Activated T-cell treated with anti-CD3 and anti-CD28 coated beads, Interleukin-2, amount 50 U/mL, for 4 hours (primary cell): ENCODE measurements around the gene RNF223. TPM values are rescaled to one million over a fixed set of nuclear protein-coding genes. Genes with fewer than 3 reads are reported as not detected.

Experiments used
- ATAC-seq, 2 donors: fragments of 200-7000 bp; cut with Tn5 transposase; one replicate each; pipeline ENCODE4 v1.10.0; 2021
- DNase-seq: peaks from one replicate; pipeline ENCODE4 v3.0.0-alpha.2; 2020
- H3K27me3 Mint-ChIP-seq: one replicate; pipeline ENCODE4 v1.8.0; 2021; ENCODE audit warnings: low read depth, mixed read lengths
- H3K36me3 Mint-ChIP-seq: one replicate; pipeline ENCODE4 v1.8.0; 2022; ENCODE audit warnings: mixed read lengths; ENCODE audit not compliant: insufficient read depth
- H3K4me1 Mint-ChIP-seq: one replicate; pipeline ENCODE4 v1.8.0; 2021; ENCODE audit warnings: low read depth, mixed read lengths
- H3K4me3 Mint-ChIP-seq: one replicate; pipeline ENCODE4 v1.8.0; 2021; ENCODE audit warnings: mild to moderate bottlenecking, moderate library complexity, mixed read lengths
- H3K9me3 Mint-ChIP-seq: one replicate; pipeline ENCODE4 v1.8.0; 2021; ENCODE audit warnings: mixed read lengths
- total RNA-seq, 3 donors: library from RNA; stranded (reverse); gene quantifications; one replicate each; pipeline ENCODE4 v1.2.1, GENCODE V29; 2021

Gene RNF223
- total RNA-seq, 3 donors from 2014 or later: 0.16 TPM; not detected in 2

DNA sequence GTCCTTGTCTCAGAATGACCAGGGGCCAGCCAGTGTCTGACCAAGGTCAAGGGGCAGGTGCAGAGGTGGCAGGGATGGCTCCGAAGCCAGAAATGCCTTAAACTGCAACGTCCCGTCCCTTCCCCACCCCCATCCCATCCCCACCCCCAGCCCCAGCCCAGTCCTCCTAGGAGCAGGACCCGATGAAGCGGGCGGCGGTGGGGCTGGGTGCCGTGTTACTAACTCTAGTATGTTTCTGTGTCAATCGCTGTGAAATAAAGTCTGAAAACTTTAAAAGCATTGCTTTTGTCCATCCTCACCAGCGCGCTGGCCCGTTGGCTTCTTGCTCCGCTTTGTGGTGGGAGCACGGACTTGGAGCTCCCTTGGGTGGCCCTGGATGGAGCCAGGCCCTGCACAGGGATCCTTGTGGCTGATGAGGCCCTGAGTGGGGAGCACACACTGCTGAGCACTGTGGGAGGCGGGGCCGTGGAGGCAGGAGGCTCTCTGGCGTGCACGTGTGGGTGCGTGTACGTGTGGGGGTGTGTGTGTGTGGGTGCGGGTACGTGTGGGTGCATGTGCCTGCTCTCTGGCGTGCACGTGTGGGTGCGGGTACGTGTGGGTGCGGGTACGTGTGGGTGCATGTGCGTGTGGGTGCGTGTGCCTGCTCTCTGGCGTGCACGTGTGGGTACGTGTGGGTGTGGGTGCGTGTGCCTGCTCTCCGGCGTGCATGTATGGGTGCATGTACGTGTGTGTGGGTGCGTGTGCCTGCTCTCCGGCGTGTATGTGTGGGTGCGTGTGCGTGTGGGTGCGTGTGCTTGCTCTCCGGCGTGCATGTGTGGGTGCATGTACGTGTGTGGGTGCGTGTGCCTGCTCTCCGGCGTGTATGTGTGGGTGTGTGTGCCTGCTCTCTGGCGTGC, 18.0 kb downstream of the RNF223 start:
- H3K9me3 Mint-ChIP-seq: no peaks in the 10 kb centered on the region
- no peak for DNase-seq
- peaks cover 7% of the 10 kb centered on the region for H3K4me1 Mint-ChIP-seq
- no peaks in the 10 kb centered on the region for H3K36me3 Mint-ChIP-seq
- no peak for ATAC-seq
- peaks cover 24% of the 10 kb centered on the region for H3K27me3 Mint-ChIP-seq
- H3K4me3 Mint-ChIP-seq: no peak overlapping the region

DNA sequence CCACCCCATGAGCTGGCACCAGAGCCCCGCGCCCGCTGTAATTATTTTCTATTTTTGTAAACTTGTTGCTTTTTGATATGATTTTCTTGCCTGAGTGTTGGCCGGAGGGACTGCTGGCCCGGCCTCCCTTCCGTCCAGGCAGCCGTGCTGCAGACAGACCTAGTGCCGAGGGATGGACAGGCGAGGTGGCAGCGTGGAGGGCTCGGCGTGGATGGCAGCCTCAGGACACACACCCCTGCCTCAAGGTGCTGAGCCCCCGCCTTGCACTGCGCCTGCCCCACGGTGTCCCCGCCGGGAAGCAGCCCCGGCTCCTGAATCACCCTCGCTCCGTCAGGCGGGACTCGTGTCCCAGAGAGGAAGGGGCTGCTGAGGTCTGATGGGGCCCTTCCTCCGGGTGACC, 19.1 kb downstream of the RNF223 start:
- Mint-ChIP-seq H3K4me3 (no peak overlapping the region), H3K27me3 (peaks cover 14% of the 10 kb centered on the region), H3K36me3 (no peaks in the 10 kb centered on the region), H3K9me3 (no peaks in the 10 kb centered on the region), H3K4me1 (peaks cover under 1% of the 10 kb centered on the region)
- ATAC-seq (no peak), DNase-seq (no peak)

DNA sequence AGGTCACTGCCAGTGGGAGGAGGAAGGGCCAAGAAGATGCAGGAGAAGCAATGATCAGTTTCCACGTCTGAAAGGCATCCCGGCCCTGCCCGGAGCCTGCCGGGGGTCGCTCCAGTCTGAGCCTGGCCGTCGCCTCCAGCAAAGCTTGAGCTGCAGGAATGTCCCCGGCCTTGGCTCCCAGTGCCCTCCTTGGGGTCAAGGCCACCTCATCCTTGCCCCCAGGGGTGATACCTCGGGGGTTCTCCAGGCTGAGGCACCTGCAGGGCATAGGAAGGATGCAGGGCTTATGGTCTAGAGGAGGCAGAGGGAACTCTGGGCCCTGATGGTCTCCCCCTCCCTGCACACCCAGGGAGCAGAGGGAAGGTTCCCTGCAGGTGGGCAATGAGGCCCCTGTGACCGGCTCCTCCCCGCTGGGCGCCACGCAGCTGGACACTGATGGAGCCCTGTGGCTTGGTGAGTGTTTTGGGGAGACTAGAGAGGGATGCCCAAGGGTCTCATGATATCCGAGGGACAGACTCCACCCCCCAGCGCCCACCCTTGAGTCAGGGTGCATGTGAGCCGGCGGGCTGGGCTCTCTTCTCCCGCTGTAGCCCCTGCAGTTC, 19.9 kb downstream of the RNF223 start:
- no peaks in the 10 kb centered on the region for H3K4me1 Mint-ChIP-seq
- H3K36me3 Mint-ChIP-seq: no peaks in the 10 kb centered on the region
- no peak for DNase-seq
- H3K9me3 Mint-ChIP-seq: no peaks in the 10 kb centered on the region
- peaks cover 14% of the 10 kb centered on the region for H3K27me3 Mint-ChIP-seq
- no peak for ATAC-seq
- no peak overlapping the region for H3K4me3 Mint-ChIP-seq

DNA sequence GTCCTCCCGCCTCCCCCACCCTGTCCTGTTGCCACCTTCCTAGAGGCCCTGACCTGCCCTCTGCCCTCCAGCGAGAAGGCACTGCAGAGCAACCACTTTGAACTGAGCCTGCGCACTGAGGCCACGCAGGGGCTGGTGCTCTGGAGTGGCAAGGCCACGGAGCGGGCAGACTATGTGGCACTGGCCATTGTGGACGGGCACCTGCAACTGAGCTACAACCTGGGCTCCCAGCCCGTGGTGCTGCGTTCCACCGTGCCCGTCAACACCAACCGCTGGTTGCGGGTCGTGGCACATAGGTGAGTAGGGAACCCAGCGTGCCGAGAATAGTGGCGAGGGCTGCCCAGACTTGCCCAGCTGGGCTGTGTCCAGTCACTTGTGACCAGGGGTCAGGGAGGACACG, 20.4 kb downstream of the RNF223 start:
- H3K27me3 Mint-ChIP-seq: peaks cover 13% of the 10 kb centered on the region
- ATAC-seq (no peak), DNase-seq (no peak)
- no peaks in the 10 kb centered on the region for H3K9me3 Mint-ChIP-seq
- no peaks in the 10 kb centered on the region for H3K36me3 Mint-ChIP-seq
- H3K4me3 Mint-ChIP-seq: no peak overlapping the region
- no peaks in the 10 kb centered on the region for H3K4me1 Mint-ChIP-seq

DNA sequence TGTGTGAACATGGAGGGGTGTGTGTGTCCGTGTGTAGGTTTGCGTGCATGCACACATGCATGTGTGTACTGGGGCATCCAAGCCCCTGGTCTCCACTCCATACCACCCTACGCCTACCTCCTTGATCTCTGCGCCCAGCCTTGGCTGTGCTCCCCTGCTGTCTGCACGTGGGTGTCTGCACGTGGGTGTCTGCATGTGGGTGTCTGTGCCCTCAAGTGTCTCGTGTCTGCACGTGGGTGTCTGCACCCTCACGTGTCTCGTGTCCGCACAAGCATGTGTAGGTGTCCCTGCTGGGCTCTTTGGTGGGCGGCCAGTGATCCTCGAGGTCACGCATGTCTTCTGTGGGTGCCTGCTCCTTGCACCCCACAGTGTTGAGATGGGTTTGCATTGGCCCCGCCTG, 21.1 kb downstream of the RNF223 start:
- H3K9me3 Mint-ChIP-seq: no peaks in the 10 kb centered on the region
- no peaks in the 10 kb centered on the region for H3K4me1 Mint-ChIP-seq
- DNase-seq (no peak), ATAC-seq (no peak)
- no peaks in the 10 kb centered on the region for H3K36me3 Mint-ChIP-seq
- peaks cover 6% of the 10 kb centered on the region for H3K27me3 Mint-ChIP-seq
- no peak overlapping the region for H3K4me3 Mint-ChIP-seq

DNA sequence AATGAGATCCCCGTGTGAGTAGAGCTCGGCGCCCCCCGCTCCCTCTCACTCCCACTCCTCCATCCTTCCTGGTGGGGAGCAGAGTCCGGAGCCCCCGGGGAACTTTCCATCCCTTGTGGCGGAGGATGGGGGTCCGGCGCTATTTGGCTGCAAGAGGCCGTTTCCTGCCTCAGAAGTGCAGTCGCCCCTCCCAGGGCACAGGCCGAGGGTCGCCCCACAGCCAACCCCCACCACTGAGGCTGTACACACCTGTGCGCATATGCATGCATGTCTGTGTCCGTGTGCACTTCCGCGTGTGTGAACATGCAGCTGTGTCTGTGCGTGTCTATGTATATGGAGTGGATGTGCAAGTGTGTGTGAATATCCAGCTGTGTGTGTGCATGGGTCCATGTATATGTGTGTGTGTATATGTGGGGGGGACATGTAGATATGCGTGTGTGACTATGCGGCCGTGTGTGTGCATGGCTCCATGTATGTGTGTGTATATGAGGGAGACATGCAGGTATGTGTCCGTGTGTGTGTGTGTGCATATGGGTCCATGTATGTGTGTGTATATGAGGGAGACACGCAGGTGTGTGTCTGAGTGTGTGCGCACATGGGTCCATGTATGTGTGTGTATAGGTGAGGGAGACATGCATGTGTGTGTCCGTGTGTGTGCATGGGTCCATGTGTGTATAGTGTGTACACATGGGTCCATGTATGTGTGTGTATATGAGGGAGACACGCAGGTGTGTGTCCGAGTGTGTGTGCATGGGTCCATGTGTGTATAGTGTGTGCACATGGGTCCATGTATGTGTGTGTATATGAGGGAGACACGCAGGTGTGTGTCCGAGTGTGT, 21.9 kb downstream of the RNF223 start:
- DNase-seq: no peak
- Mint-ChIP-seq H3K27me3 (no peaks in the 10 kb centered on the region), H3K4me3 (no peak overlapping the region), H3K36me3 (no peaks in the 10 kb centered on the region), H3K9me3 (no peaks in the 10 kb centered on the region), H3K4me1 (no peaks in the 10 kb centered on the region)
- ATAC-seq: no peak

DNA sequence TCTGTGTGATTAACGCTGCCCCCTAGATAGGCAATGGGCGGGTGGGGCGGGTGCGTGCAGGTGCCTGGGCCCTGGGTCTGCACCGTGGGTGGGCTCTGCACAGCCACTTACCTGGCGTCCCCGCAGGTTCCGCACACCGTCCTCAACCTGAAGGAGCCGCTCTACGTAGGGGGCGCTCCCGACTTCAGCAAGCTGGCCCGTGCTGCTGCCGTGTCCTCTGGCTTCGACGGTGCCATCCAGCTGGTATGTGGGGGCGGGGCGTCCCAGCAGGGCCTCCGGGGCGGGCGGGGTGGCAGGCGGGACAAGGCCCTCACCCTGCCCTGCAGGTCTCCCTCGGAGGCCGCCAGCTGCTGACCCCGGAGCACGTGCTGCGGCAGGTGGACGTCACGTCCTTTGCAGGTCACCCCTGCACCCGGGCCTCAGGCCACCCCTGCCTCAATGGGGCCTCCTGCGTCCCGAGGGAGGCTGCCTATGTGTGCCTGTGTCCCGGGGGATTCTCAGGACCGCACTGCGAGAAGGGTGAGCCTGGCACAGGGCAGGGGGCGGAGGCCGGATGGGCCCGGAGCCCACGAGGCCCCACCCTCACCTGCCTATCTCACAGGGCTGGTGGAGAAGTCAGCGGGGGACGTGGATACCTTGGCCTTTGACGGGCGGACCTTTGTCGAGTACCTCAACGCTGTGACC, 22.8 kb downstream of the RNF223 start:
- no peaks in the 10 kb centered on the region for H3K36me3 Mint-ChIP-seq
- no peak for DNase-seq
- H3K4me3 Mint-ChIP-seq: no peak overlapping the region
- no peaks in the 10 kb centered on the region for H3K9me3 Mint-ChIP-seq
- ATAC-seq: no peak
- H3K4me1 Mint-ChIP-seq: no peaks in the 10 kb centered on the region
- no peaks in the 10 kb centered on the region for H3K27me3 Mint-ChIP-seq

DNA sequence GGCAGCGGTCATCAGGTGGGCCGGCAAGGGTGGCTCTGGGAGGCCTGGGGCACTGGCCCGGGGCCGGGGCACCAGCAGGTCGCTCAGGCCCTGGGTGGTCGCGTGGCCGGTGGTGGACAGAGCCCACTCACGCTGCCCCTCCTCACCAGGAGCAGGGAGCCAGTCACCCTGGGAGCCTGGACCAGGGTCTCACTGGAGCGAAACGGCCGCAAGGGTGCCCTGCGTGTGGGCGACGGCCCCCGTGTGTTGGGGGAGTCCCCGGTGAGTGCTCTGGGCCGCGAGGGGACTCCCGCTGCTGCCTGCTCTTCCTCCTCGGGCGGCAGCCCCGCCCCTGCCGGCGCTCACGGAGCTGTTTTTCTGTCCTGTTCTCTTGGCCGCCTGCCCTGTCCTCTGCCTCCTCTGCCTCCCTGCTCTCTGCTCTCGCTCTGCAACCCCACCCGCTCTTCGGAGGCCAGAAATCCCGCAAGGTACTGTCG, 23.5 kb downstream of the RNF223 start:
- Mint-ChIP-seq H3K4me3 (no peak overlapping the region), H3K4me1 (no peaks in the 10 kb centered on the region), H3K9me3 (no peaks in the 10 kb centered on the region), H3K36me3 (no peaks in the 10 kb centered on the region), H3K27me3 (no peaks in the 10 kb centered on the region)
- no peak for DNase-seq
- ATAC-seq: no peak

DNA sequence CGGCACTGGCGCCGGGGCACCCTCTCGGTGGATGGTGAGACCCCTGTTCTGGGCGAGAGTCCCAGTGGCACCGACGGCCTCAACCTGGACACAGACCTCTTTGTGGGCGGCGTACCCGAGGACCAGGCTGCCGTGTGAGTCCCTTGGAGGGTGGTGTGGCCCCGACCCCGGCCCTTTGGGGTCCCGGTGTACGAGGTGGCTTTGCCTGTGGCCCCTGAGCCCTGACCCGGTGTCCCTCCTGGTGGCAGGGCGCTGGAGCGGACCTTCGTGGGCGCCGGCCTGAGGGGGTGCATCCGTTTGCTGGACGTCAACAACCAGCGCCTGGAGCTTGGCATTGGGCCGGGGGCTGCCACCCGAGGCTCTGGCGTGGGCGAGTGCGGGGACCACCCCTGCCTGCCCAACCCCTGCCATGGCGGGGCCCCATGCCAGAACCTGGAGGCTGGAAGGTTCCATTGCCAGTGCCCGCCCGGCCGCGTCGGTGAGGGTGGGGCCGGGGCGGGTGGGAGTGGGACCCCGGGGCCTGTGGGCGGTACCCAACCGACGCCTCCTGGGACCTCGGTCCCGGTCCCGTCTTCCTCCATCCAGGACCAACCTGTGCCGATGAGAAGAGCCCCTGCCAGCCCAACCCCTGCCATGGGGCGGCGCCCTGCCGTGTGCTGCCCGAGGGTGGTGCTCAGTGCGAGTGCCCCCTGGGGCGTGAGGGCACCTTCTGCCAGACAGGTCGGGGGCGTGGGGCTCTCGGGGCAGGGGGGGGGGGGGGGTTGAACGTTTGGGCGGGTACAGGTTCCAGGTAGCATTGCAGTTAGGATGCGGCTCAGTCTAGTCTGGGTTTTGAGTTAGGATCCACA, 24.6 kb downstream of the RNF223 start:
- no peak overlapping the region for H3K4me3 Mint-ChIP-seq
- H3K9me3 Mint-ChIP-seq: no peaks in the 10 kb centered on the region
- H3K27me3 Mint-ChIP-seq: no peaks in the 10 kb centered on the region
- no peaks in the 10 kb centered on the region for H3K4me1 Mint-ChIP-seq
- no peak for DNase-seq
- H3K36me3 Mint-ChIP-seq: no peaks in the 10 kb centered on the region
- ATAC-seq: no peak

DNA sequence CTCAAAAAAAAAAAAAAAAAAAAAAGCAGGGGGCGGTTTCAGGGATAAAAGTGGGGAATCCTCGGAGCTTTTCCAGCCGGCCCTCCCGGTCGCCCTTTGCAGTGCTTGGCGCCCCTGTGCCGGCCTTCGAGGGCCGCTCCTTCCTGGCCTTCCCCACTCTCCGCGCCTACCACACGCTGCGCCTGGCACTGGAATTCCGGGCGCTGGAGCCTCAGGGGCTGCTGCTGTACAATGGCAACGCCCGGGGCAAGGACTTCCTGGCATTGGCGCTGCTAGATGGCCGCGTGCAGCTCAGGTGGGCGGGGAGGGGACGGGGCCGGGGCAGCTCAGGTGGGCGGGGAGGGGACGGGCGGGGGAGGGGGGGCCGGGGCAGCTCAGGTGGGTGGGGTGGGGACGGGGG, 25.3 kb downstream of the RNF223 start:
- no peaks in the 10 kb centered on the region for H3K9me3 Mint-ChIP-seq
- no peak overlapping the region for H3K4me3 Mint-ChIP-seq
- H3K4me1 Mint-ChIP-seq: no peaks in the 10 kb centered on the region
- ATAC-seq: no peak
- DNase-seq: no peak
- no peaks in the 10 kb centered on the region for H3K36me3 Mint-ChIP-seq
- H3K27me3 Mint-ChIP-seq: no peaks in the 10 kb centered on the region

DNA sequence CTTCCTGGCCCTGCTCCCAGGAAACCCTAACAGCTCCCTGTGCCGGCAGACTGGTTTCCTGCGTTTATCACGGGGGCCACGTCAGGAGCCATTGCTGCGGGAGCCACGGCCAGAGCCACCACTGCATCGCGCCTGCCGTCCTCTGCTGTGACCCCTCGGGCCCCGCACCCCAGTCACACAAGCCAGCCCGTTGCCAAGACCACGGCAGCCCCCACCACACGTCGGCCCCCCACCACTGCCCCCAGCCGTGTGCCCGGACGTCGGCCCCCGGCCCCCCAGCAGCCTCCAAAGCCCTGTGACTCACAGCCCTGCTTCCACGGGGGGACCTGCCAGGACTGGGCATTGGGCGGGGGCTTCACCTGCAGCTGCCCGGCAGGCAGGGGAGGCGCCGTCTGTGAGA, 26.1 kb downstream of the RNF223 start:
- Mint-ChIP-seq H3K4me1 (no peaks in the 10 kb centered on the region), H3K9me3 (no peaks in the 10 kb centered on the region), H3K4me3 (no peak overlapping the region), H3K36me3 (no peaks in the 10 kb centered on the region), H3K27me3 (no peaks in the 10 kb centered on the region)
- ATAC-seq: no peak
- no peak for DNase-seq

DNA sequence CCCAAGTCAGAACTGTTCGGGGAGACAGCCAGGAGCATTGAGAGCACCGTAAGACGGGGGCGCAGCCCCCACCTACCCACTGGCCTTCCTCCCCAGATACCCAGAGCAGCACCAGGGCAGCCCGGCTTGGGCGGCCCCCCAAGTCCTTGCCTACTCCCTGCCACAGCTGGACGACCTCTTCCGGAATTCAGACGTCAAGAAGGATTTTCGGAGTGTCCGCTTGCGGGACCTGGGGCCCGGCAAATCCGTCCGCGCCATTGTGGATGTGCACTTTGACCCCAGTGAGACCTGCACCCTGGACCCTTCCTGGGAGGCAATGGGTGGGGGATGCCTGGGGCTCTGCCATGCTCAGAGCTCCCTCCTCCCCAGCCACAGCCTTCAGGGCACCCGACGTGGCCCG, 26.7 kb downstream of the RNF223 start:
- DNase-seq (no peak), ATAC-seq (no peak)
- Mint-ChIP-seq H3K27me3 (no peaks in the 10 kb centered on the region), H3K4me1 (no peaks in the 10 kb centered on the region), H3K4me3 (no peak overlapping the region), H3K9me3 (no peaks in the 10 kb centered on the region), H3K36me3 (no peaks in the 10 kb centered on the region)

DNA sequence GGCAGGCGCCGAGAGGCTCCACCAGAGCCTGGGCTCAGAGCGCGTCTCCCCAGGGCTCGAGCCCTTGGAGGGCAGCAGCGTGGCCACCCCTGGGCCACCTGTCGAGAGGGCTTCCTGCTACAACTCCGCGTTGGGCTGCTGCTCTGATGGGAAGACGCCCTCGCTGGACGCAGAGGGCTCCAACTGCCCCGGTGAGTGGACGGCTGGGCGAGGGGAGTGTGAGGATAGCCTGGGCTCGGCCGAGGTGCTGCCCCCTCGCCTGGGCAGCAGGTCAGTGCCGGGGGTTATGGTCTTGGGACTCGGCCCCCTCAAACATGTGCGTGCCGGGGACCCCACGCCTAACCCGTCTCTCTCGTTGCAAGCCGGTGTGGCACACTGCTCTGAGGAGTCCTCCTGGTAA, 27.3 kb downstream of the RNF223 start:
- H3K36me3 Mint-ChIP-seq: no peaks in the 10 kb centered on the region
- H3K4me1 Mint-ChIP-seq: no peaks in the 10 kb centered on the region
- no peaks in the 10 kb centered on the region for H3K27me3 Mint-ChIP-seq
- DNase-seq (no peak), ATAC-seq (no peak)
- no peaks in the 10 kb centered on the region for H3K9me3 Mint-ChIP-seq
- no peak overlapping the region for H3K4me3 Mint-ChIP-seq
